ENCODE measurements around the gene SURF6.
"Not testable (repeated sequence)": the region's sequence is repeated elsewhere in the genome, so short reads cannot be mapped to it uniquely, and the experiment has no call there.

SURF6 gene

GRCh38 chr9:133347515-133347984 lies 11.6 kb upstream of the SURF6 start:
- no peak for DNase-seq

- no peak for DNase-seq
These were observed 10.2 kb upstream of the SURF6 start for GRCh38 chr9:133346021-133346785.

GRCh38 chr9:133345596-133345995 lies 9.6 kb upstream of the SURF6 start:
- DNase-seq: no peak

- DNase-seq: no peak
These were observed 9.0 kb upstream of the SURF6 start for GRCh38 chr9:133344979-133345378.

DNA sequence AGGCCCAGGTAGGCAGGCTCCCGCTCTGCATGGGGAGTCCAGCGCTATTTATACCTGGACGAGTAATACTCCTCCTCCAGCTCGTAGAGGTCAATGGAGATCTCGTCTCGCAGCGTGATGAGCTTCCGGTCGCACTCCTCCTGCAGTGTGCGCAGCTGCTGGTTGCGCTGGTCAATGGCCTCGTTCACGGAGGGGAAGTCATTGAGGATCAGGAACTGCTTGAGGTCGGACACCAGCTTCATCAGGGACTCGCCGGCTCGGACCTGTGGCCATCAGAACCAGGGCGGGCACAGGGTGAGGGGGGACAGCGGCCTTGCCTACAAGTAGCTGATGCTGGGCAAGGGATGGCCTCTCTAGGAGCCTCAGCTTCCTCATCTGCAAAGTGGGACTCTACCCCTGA lies 8.1 kb upstream of the SURF6 start:
- no peak for DNase-seq

DNA sequence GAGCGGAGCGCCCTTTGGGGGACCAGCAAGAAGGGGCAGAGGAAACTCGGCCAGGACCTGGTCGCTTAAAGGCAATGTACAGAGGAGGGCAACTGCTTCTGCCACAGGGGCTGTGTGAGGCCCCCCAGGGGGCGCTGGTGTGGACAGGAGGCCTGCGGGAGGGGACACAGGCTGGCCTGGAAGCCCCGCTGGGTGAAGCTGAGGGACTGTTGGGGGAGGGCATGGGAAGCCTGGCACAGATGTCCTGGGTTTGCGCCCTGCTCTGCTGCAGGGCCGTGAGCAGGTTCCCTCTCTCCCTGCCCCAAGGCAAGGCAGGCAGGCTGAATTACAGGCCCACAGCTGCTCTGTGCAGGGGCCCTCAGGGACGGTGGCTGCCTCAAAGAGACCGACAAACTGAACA lies 6.6 kb upstream of the SURF6 start:
- no peak for DNase-seq

- DNase-seq: no peak
These were observed 6.0 kb upstream of the SURF6 start for GRCh38 chr9:133342069-133342406.

- DNase-seq: peak; percentile 17
These were observed 5.5 kb upstream of the SURF6 start for GRCh38 chr9:133341369-133342068.

- no peak for DNase-seq
These were observed 4.9 kb upstream of the SURF6 start for GRCh38 chr9:133340916-133341315.

DNA sequence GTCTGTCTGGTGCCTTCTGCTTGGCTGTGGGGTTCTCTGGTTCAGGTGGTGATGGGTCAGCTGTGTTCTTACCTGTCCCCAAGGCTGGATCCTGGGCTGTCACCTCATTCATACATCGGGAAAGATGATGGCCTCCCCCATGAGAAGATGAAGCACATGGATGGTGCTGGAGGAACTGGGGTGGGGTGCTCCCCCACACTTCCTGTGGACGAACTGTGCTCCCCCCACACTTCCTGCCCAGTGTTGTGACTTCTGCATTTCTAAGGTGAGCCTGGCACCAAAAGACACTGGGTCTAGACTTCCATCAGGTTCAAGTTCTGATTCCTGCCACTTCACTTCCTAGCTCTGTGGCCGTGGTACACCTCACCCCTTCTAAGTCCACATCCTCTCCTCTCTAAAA lies 4.3 kb upstream of the SURF6 start:
- no peak for DNase-seq

- no peak for DNase-seq
These were observed 3.7 kb upstream of the SURF6 start for GRCh38 chr9:133339641-133340040.

DNA sequence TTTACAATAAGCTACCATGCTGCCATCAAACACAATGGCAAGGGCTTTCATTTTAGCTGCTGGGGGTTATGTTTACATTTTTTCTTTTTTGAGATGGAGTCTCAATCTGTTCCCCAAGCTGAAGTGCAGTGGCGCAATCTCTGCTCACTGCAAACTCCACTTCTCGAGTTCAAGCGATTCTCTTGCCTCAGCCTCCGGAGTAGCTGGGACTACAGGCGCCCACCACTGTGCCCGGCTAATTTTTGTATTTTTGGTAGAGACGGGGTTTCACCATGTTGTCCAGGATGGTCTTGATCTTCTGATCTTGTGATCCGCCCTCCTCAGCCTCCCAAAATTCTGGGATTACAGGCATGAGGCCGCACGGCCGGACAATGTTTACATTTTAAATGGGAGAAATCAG lies 1.1 kb downstream of the SURF6 start:
- not testable (repeated sequence) for DNase-seq

DNA sequence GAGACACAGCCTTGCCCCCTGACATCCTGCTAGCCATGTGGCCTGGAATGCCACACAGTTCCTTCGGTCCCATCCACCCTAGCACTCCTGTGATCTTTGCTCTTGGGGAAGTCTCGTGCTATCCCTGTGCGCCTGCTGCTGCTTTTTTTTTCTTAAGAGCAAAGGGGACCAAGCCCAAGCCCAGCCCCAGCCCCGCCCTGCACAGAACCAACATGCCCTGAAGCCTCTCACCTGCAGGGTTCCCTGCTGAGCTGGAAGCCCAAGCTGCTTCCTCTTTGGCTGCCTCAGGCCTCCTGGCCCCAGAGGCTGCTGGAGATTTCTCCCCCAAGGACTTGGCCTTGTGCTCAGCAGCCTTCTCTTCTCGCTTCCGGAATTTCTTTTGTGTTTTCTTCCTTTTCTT lies 1.8 kb downstream of the SURF6 start:
- DNase-seq: no peak

- no peak for DNase-seq
These were observed 2.4 kb downstream of the SURF6 start for GRCh38 chr9:133333566-133333965.

DNA sequence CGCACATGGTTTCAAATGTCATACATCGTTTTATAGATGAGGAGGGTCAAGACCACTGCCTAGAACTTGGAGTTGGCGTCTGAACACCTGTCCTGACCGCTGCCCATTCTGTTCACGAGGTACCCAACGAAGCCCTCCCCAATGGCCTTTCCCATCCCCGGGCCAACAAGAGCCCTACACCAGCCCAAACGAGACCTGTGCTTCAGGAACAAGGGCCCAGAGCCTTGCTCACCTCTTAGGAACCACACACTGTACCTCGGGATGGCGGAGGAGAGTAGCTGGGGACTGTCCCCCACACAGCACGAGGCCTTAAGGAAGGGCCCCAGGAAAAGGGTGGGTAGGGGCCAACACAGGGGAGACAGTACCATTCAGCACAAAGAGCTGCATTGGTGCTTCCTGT lies 3.0 kb downstream of the SURF6 start:
- DNase-seq: no peak

DNA sequence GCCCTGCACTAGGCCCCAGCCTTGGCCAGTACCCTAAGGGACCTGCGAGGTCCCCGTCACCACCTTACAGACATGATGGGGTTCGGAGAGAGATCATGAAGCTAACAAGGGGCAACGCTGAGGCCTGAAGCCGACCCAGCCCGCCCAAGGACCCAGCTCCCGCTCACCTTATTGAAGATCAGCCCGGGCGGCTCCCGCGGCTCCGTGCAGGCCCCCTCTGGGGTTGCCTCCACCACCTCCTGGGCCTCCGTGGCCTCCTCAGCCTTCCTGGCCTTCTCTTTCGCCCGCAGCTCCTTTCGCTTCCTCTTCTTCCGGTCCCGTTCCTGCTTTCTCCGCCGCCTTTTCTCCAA lies 3.6 kb downstream of the SURF6 start:
- DNase-seq: no peak

DNA sequence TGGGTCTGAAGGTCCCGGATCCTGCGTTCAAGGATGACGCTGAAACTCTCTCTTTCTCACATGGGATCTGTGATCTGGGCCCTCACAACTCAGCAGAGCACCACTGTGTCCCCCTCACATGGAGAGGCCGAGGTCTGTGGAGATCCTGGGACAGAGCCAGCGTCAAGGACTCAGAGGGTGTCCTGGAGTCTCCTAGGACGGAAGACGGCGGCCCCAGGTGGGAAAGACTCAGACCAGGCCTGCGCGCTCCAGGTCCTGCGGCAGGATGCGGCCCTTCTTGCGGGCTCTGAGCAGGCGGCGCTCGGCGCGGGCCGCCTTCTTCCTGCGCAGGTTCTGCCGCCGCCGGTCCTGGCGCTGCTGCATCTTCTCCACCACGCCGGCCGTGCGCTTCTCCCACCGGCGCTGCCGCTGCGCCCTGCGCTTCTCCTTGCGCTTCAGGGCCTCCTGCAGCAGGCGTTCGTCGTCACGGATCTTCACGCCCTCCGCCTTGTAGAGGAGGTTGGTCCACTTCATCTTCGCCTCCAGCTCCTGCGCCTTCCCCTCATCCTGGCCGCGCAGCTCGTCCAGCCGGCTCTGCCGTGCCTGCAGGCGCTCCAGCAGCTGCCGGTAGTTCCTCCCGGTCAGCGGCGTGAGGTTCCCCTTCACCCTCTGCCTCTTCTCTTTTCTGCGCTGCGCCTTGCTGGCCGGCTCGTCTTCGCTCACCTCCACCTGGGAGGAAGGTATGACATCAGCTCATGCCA lies 4.2 kb downstream of the SURF6 start:
- no peak for DNase-seq

- no peak for DNase-seq
These were observed 4.8 kb downstream of the SURF6 start for GRCh38 chr9:133331221-133331620.

- DNase-seq: not testable (repeated sequence)
These were observed 6.5 kb downstream of the SURF6 start for GRCh38 chr9:133329306-133330156.

- no peak for DNase-seq
These were observed 8.0 kb downstream of the SURF6 start for GRCh38 chr9:133327834-133328484.

DNA sequence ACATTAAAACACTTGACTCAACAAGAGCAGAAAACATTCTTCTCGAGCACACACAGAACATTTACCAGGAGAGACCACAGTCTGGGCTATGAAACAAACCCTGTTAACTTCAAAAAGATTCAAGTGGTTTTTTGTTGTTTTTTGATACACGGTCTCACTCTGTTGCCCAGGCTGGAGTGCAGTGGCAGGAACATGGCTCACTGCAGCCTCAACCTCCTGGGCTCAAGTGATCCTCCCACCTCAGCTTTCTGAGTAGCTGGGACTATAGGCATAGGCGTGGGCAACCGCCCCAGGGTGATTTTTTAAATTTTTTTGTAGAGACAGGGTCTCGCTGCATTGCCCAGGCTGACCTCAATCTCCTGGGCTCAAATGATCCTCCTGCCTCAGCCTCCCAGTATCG lies 9.0 kb downstream of the SURF6 start:
- not testable (repeated sequence) for DNase-seq

- DNase-seq: no peak
These were observed 11.8 kb downstream of the SURF6 start for GRCh38 chr9:133323991-133324703.

Measured in midbrain (tissue), 1 donor.